ENCODE results near the gene ROBO1. TPM values are rescaled to one million over a fixed set of nuclear protein-coding genes. Genes with fewer than 3 reads are reported as not detected.

ROBO1 gene
- total RNA-seq, 1 donor from 2014 or later = 71.7 TPM

GRCh38 chr3:79436387-79436786 lies 331.4 kb downstream of the ROBO1 start:
- Histone ChIP-seq H3K9me3 (ENCODE audit: insufficient read depth, low read depth, low read length) (no peaks in the 10 kb centered on the region), H4K20me1 (ENCODE audit: insufficient read depth, low read length) (no peaks in the 10 kb centered on the region), H3K4me1 (ENCODE audit: insufficient read depth, low read length) (no peaks in the 10 kb centered on the region), H3K4me2 (ENCODE audit: low read length) (no peak overlapping the region), H3K27me3 (ENCODE audit: insufficient read depth, low read length) (no peaks in the 10 kb centered on the region), H3K36me3 (ENCODE audit: insufficient read depth, low read length) (no peaks in the 10 kb centered on the region), H3K27ac (ENCODE audit: low read depth, low read length) (no peak overlapping the region), H3K4me3 (ENCODE audit: insufficient read depth, low read depth, low read length) (no peak overlapping the region), H3K79me2 (ENCODE audit: insufficient read depth, low read length) (no peaks in the 10 kb centered on the region), H2AFZ (ENCODE audit: low read depth, low read length) (no peak overlapping the region), H3K9ac (ENCODE audit: low read length) (no peak overlapping the region)
- FAIRE-seq (no peak), DNase-seq (ENCODE audit: low read depth) (no peak)
- Mint-ChIP-seq H3K9me3 (ENCODE audit: unreplicated experiment) (no peaks in the 10 kb centered on the region), H3K27ac (ENCODE audit: unreplicated experiment) (no peak overlapping the region), H3K4me3 (ENCODE audit: unreplicated experiment) (no peak overlapping the region), H3K36me3 (ENCODE audit: low read depth, unreplicated experiment) (no peaks in the 10 kb centered on the region), H3K27me3 (ENCODE audit: low read depth, unreplicated experiment) (no peaks in the 10 kb centered on the region), H3K4me1 (ENCODE audit: low read depth, unreplicated experiment) (peaks cover 8% of the 10 kb centered on the region)
- TF ChIP-seq CTCF (IDR thresholded peaks at IDR 0.05; ENCODE audit: insufficient read depth, low read depth, low read length) = no peak
- TF ChIP-seq EZH2 (IDR thresholded peaks at IDR 0.05; ENCODE audit: insufficient read depth, low read length) = no peak

GRCh38 chr3:79427081-79427480 lies 340.7 kb downstream of the ROBO1 start:
- no peaks in the 10 kb centered on the region for H3K79me2 ChIP-seq (ENCODE audit: insufficient read depth, low read length)
- H3K36me3 Mint-ChIP-seq (ENCODE audit: low read depth, unreplicated experiment) = no peaks in the 10 kb centered on the region
- TF ChIP-seq EZH2 (IDR thresholded peaks at IDR 0.05; ENCODE audit: insufficient read depth, low read length) = no peak
- TF ChIP-seq CTCF (IDR thresholded peaks at IDR 0.05; ENCODE audit: insufficient read depth, low read depth, low read length) = no peak
- no peaks in the 10 kb centered on the region for H4K20me1 ChIP-seq (ENCODE audit: insufficient read depth, low read length)
- H3K4me3 ChIP-seq (ENCODE audit: insufficient read depth, low read depth, low read length) = no peak overlapping the region
- H2AFZ ChIP-seq (ENCODE audit: low read depth, low read length) = no peak overlapping the region
- no peak overlapping the region for H3K27ac Mint-ChIP-seq (ENCODE audit: unreplicated experiment)
- DNase-seq (ENCODE audit: low read depth) (no peak), FAIRE-seq (no peak)
- H3K27ac ChIP-seq (ENCODE audit: low read depth, low read length) = no peak overlapping the region
- no peaks in the 10 kb centered on the region for H3K4me1 ChIP-seq (ENCODE audit: insufficient read depth, low read length)
- no peaks in the 10 kb centered on the region for H3K36me3 ChIP-seq (ENCODE audit: insufficient read depth, low read length)
- H3K27me3 ChIP-seq (ENCODE audit: insufficient read depth, low read length) = no peaks in the 10 kb centered on the region
- no peak overlapping the region for H3K4me2 ChIP-seq (ENCODE audit: low read length)
- peaks cover 1% of the 10 kb centered on the region for H3K4me1 Mint-ChIP-seq (ENCODE audit: low read depth, unreplicated experiment)
- H3K9me3 ChIP-seq (ENCODE audit: insufficient read depth, low read depth, low read length) = no peaks in the 10 kb centered on the region
- no peak overlapping the region for H3K9ac ChIP-seq (ENCODE audit: low read length)
- H3K27me3 Mint-ChIP-seq (ENCODE audit: low read depth, unreplicated experiment) = no peaks in the 10 kb centered on the region
- no peak overlapping the region for H3K4me3 Mint-ChIP-seq (ENCODE audit: unreplicated experiment)
- no peaks in the 10 kb centered on the region for H3K9me3 Mint-ChIP-seq (ENCODE audit: unreplicated experiment)

GRCh38 chr3:79424811-79425210 lies 343.0 kb downstream of the ROBO1 start:
- TF ChIP-seq CTCF (IDR thresholded peaks at IDR 0.05; ENCODE audit: insufficient read depth, low read depth, low read length) (no peak), EZH2 (IDR thresholded peaks at IDR 0.05; ENCODE audit: insufficient read depth, low read length) (no peak)
- Histone ChIP-seq H3K4me3 (ENCODE audit: insufficient read depth, low read depth, low read length) (no peak overlapping the region), H3K79me2 (ENCODE audit: insufficient read depth, low read length) (no peaks in the 10 kb centered on the region), H3K4me1 (ENCODE audit: insufficient read depth, low read length) (no peaks in the 10 kb centered on the region), H4K20me1 (ENCODE audit: insufficient read depth, low read length) (no peaks in the 10 kb centered on the region), H3K9ac (ENCODE audit: low read length) (no peak overlapping the region), H3K27me3 (ENCODE audit: insufficient read depth, low read length) (no peaks in the 10 kb centered on the region), H3K27ac (ENCODE audit: low read depth, low read length) (no peak overlapping the region), H3K9me3 (ENCODE audit: insufficient read depth, low read depth, low read length) (no peaks in the 10 kb centered on the region), H2AFZ (ENCODE audit: low read depth, low read length) (no peak overlapping the region), H3K4me2 (ENCODE audit: low read length) (no peak overlapping the region), H3K36me3 (ENCODE audit: insufficient read depth, low read length) (no peaks in the 10 kb centered on the region)
- DNase-seq (ENCODE audit: low read depth) = no peak
- Mint-ChIP-seq H3K4me1 (ENCODE audit: low read depth, unreplicated experiment) (peaks cover 1% of the 10 kb centered on the region), H3K27me3 (ENCODE audit: low read depth, unreplicated experiment) (no peaks in the 10 kb centered on the region), H3K36me3 (ENCODE audit: low read depth, unreplicated experiment) (no peaks in the 10 kb centered on the region), H3K9me3 (ENCODE audit: unreplicated experiment) (no peaks in the 10 kb centered on the region), H3K27ac (ENCODE audit: unreplicated experiment) (no peak overlapping the region), H3K4me3 (ENCODE audit: unreplicated experiment) (no peak overlapping the region)
- no peak for FAIRE-seq
